Activated naive CD8-positive, alpha-beta T cell treated with anti-CD3 and anti-CD28 coated beads, Interleukin-2, amount 50 U/mL, for 24 hours (primary cell): ENCODE measurements around the gene TMEM38B.

Experiments used
- ATAC-seq: fragments of 150-1000 bp; cut with Tn5 transposase; one replicate; pipeline ENCODE4 v1.10.0; 2021
- DNase-seq: peaks from one replicate; pipeline ENCODE4 v3.0.0; 2021
- H3K27ac Mint-ChIP-seq: one replicate; pipeline ENCODE4 v1.8.0; 2021; ENCODE audit warnings: mild to moderate bottlenecking, mixed read lengths
- H3K27me3 Mint-ChIP-seq: one replicate; pipeline ENCODE4 v1.8.0; 2021; ENCODE audit warnings: mixed read lengths
- H3K36me3 Mint-ChIP-seq: one replicate; pipeline ENCODE4 v1.8.0; 2021; ENCODE audit warnings: low read depth, mixed read lengths
- H3K4me1 Mint-ChIP-seq: one replicate; pipeline ENCODE4 v1.8.0; 2021; ENCODE audit warnings: mixed read lengths
- H3K4me3 Mint-ChIP-seq: one replicate; pipeline ENCODE4 v1.8.0; 2021; ENCODE audit warnings: mild to moderate bottlenecking, moderate library complexity, mixed read lengths
- H3K9me3 Mint-ChIP-seq: one replicate; pipeline ENCODE4 v1.8.0; 2021; ENCODE audit warnings: mixed read lengths

The TMEM38B gene

GRCh38 chr9:105818903-105819302, 124.6 kb downstream of the TMEM38B start:
- H3K27me3 Mint-ChIP-seq: no peaks in the 10 kb centered on the region
- no peak for ATAC-seq

GRCh38 chr9:105822814-105823213, 128.5 kb downstream of the TMEM38B start:
- H3K36me3 Mint-ChIP-seq: peaks cover 2% of the 10 kb centered on the region
- H3K27me3 Mint-ChIP-seq: no peaks in the 10 kb centered on the region
- no peaks in the 10 kb centered on the region for H3K4me1 Mint-ChIP-seq
- ATAC-seq (no peak), DNase-seq (no peak)
- H3K27ac Mint-ChIP-seq: no peak overlapping the region
- H3K4me3 Mint-ChIP-seq: no peak overlapping the region
- peaks cover 26% of the 10 kb centered on the region for H3K9me3 Mint-ChIP-seq

More at GRCh38 chr9:105818903-105819302, 124.6 kb downstream of the TMEM38B start:
- Mint-ChIP-seq H3K4me1 (no peaks in the 10 kb centered on the region), H3K27ac (no peak overlapping the region), H3K36me3 (no peaks in the 10 kb centered on the region), H3K9me3 (peaks cover 14% of the 10 kb centered on the region), H3K4me3 (no peak overlapping the region)
- DNase-seq: no peak
